ENCODE measurements around the gene GID8. TPM values are rescaled to one million over a fixed set of nuclear protein-coding genes. Genes with fewer than 3 reads are reported as not detected.

The GID8 gene
- total RNA-seq, 1 donor, result 34.4 TPM

- Histone ChIP-seq H3K4me1 (ENCODE audit: insufficient read depth, low read length) (no peaks in the 10 kb centered on the region), H3K27me3 (ENCODE audit: insufficient read depth, low read length) (peaks cover 33% of the 10 kb centered on the region), H4K20me1 (ENCODE audit: insufficient read depth, low read length) (no peaks in the 10 kb centered on the region), H3K27ac (ENCODE audit: low read depth, low read length) (no peak overlapping the region), H3K9me3 (ENCODE audit: low read depth, low read length) (no peaks in the 10 kb centered on the region), H3K4me3 (ENCODE audit: insufficient read depth, low read length) (no peak overlapping the region), H3K79me2 (ENCODE audit: insufficient read depth, low read length) (no peaks in the 10 kb centered on the region), H2AFZ (ENCODE audit: low read length) (no peak overlapping the region), H3K36me3 (ENCODE audit: insufficient read depth, low read length) (no peaks in the 10 kb centered on the region), H3K4me2 (ENCODE audit: insufficient read depth, low read length) (no peak overlapping the region)
- no peak for DNase-seq (ENCODE audit: insufficient read length, low spot score, missing footprints)
- TF ChIP-seq CTCF (IDR thresholded peaks at IDR 0.05; ENCODE audit: extremely low read depth, low read depth, low read length), result no peak
These were observed 46.9 kb downstream of the GID8 start for GRCh38 chr20:62984666-62985443.

GRCh38 chr20:62985444-62985778 lies 47.5 kb downstream of the GID8 start:
- no peaks in the 10 kb centered on the region for H4K20me1 ChIP-seq (ENCODE audit: insufficient read depth, low read length)
- no peak for DNase-seq (ENCODE audit: insufficient read length, low spot score, missing footprints)
- H3K27ac ChIP-seq (ENCODE audit: low read depth, low read length), result no peak overlapping the region
- no peak for TF ChIP-seq CTCF (IDR thresholded peaks at IDR 0.05; ENCODE audit: extremely low read depth, low read depth, low read length)
- H3K4me3 ChIP-seq (ENCODE audit: insufficient read depth, low read length), result no peak overlapping the region
- H3K27me3 ChIP-seq (ENCODE audit: insufficient read depth, low read length), result peaks cover 27% of the 10 kb centered on the region
- no peaks in the 10 kb centered on the region for H3K36me3 ChIP-seq (ENCODE audit: insufficient read depth, low read length)
- H3K4me2 ChIP-seq (ENCODE audit: insufficient read depth, low read length), result no peak overlapping the region
- no peaks in the 10 kb centered on the region for H3K79me2 ChIP-seq (ENCODE audit: insufficient read depth, low read length)
- H3K4me1 ChIP-seq (ENCODE audit: insufficient read depth, low read length), result no peaks in the 10 kb centered on the region
- no peaks in the 10 kb centered on the region for H3K9me3 ChIP-seq (ENCODE audit: low read depth, low read length)
- H2AFZ ChIP-seq (ENCODE audit: low read length), result no peak overlapping the region

GRCh38 chr20:62986257-62986800 lies 48.4 kb downstream of the GID8 start:
- no peaks in the 10 kb centered on the region for H3K9me3 ChIP-seq (ENCODE audit: low read depth, low read length)
- H3K27me3 ChIP-seq (ENCODE audit: insufficient read depth, low read length), result peaks cover 27% of the 10 kb centered on the region
- H3K4me2 ChIP-seq (ENCODE audit: insufficient read depth, low read length), result no peak overlapping the region

More at GRCh38 chr20:62986257-62986800, 48.4 kb downstream of the GID8 start:
- H3K36me3 ChIP-seq (ENCODE audit: insufficient read depth, low read length), result no peaks in the 10 kb centered on the region
- H3K79me2 ChIP-seq (ENCODE audit: insufficient read depth, low read length), result no peaks in the 10 kb centered on the region
- no peaks in the 10 kb centered on the region for H4K20me1 ChIP-seq (ENCODE audit: insufficient read depth, low read length)
- no peak for DNase-seq (ENCODE audit: insufficient read length, low spot score, missing footprints)
- no peaks in the 10 kb centered on the region for H3K4me1 ChIP-seq (ENCODE audit: insufficient read depth, low read length)
- no peak overlapping the region for H2AFZ ChIP-seq (ENCODE audit: low read length)
- no peak for TF ChIP-seq CTCF (IDR thresholded peaks at IDR 0.05; ENCODE audit: extremely low read depth, low read depth, low read length)
- H3K4me3 ChIP-seq (ENCODE audit: insufficient read depth, low read length), result no peak overlapping the region
- no peak overlapping the region for H3K27ac ChIP-seq (ENCODE audit: low read depth, low read length)

Measured in osteoblast (primary cell).